ENCODE results near the gene DNAL1. TPM values are rescaled to one million over a fixed set of nuclear protein-coding genes. Genes with fewer than 3 reads are reported as not detected.
A peak's percentile ranks its signal among the peaks of the same experiment; 100 is the strongest.

The DNAL1 gene
- total RNA-seq, 1 experiment from 2014 or later: 17.3 TPM

- DNase-seq (ENCODE audit: low read depth): no peak
Observed at GRCh38 chr14:73742520-73743238, 97.9 kb downstream of the DNAL1 start.

GRCh38 chr14:73743431-73743931 lies 98.7 kb downstream of the DNAL1 start:
- peak; percentile 39 for DNase-seq (ENCODE audit: low read depth)

GRCh38 chr14:73744175-73744867 lies 99.5 kb downstream of the DNAL1 start:
- peak; percentile 36 for DNase-seq (ENCODE audit: low read depth)

DNA sequence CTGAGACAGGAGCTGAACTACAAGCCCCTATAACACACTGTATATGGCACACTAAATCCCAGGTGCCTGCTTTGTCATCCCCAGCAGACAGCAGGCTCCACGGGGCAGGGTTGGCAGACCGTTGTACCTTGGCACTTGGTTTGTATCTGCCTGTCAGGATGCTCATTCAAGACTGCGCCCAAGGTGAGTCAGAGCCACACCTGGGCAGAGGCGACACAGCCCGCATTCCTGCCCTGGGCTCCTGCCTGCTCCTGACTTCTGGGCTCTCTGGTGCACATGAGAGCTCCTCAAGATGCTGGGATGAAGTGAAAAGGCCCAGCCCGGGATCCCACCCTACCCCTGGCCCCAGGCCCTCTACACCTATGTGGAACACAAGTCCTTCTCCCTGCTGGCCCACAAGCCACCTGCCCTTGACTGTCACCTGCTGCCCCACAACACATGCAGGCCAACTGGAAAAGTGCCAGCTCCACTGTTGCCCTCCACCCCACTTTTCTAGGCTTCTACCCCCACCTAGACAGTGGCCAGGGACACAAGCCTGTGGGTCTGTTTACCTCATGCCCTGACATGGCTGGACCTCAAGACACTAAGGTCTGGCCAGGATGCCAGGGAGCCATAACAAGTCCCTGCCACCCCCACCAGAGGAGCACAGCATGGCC lies 100.2 kb downstream of the DNAL1 start:
- DNase-seq (ENCODE audit: low read depth): no peak

DNA sequence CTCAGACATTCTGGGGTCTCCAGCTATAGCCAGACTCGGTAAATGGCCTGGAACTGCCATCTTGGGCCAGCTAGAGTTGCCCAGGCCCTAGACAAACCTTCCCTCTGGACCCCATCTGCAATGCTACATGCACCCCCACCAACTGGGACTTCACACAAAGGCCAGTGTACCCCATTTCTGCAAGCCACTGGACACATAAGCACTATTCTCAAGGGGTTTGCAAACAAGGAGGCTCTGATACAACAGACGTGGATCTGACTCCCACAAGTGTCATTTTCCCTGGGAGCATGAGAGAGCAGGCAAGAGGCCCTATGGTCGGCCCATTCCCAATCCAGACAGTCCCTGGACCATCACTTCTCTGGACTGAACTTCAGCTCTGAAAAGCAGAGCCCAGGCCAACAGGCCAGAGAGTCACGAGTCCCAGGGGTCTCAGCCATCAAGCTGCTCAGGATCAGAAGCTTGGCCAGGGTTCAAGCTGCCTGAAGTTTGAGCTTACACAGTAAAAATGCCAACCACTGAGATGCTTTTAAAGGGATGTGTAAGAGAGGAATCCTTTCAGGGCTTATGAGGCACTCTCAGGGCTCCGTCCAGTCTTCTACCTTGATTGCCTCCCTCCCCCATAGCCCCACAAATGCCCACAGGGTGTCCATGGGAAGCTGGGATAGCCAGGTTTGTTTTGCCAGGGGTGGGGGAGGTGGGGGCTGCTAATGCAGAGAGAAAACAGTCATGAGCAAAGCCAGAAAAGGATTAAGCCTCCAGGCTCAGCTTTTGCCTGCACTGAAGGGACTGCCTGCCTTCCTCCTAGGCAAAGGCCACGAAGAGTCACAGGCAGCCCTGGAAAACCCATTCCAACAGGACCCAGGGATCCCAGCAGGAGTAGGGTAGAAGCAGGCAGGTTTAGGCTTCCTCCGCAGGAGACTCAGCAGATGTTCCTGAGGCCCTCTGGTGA lies 101.1 kb downstream of the DNAL1 start:
- no peak for DNase-seq (ENCODE audit: low read depth)

DNA sequence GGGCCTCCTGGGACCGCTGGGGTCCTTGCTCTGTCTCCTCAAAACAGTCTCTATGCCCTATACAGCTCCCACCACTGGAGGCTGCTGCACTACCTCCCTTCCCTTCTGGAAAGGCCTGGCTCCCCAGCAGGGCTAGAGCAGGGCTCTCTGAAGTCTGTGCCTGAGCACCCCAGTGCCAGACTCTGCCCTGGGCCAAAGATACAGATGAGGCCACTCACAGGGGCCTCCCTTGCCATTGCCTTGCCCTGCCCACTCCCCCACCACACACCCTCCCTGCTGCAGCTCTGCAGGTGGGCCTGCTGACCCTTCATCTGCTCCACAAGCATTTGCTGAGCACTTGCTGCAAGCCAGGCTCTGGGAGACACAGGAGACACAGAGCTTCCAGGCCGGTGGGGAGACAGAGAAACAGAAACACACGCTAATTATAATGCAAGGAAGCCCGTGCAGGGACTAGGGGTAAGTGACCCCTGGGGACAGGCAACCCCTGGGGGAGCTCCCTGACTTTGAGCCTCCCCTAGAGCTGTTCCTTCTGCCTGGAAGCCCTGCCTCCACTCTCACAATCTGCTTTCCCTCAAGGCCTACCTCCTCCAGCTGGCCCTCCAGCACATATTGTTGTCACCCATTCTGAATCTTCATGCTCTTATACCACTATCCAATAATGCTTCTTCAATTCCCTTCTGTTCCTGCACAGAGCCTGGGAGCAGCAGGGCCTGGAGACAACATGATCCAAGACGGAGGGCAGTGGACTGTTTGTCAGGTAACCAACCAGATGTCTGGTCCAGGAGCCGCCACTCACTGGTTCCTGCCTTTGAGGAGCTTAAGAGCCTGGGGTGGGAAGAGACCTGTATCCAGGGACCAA lies 102.0 kb downstream of the DNAL1 start:
- no peak for DNase-seq (ENCODE audit: low read depth)

- DNase-seq (ENCODE audit: low read depth): no peak
Observed at GRCh38 chr14:73747379-73748211, 102.8 kb downstream of the DNAL1 start.

- DNase-seq (ENCODE audit: low read depth): no peak
Observed at GRCh38 chr14:73748858-73749357, 104.1 kb downstream of the DNAL1 start.

- DNase-seq (ENCODE audit: low read depth): no peak
Observed at GRCh38 chr14:73749706-73750530, 105.1 kb downstream of the DNAL1 start.

GRCh38 chr14:73750531-73750901 lies 105.7 kb downstream of the DNAL1 start:
- DNase-seq (ENCODE audit: low read depth): no peak

GRCh38 chr14:73751157-73751691 lies 106.4 kb downstream of the DNAL1 start:
- DNase-seq (ENCODE audit: low read depth): no peak

DNA sequence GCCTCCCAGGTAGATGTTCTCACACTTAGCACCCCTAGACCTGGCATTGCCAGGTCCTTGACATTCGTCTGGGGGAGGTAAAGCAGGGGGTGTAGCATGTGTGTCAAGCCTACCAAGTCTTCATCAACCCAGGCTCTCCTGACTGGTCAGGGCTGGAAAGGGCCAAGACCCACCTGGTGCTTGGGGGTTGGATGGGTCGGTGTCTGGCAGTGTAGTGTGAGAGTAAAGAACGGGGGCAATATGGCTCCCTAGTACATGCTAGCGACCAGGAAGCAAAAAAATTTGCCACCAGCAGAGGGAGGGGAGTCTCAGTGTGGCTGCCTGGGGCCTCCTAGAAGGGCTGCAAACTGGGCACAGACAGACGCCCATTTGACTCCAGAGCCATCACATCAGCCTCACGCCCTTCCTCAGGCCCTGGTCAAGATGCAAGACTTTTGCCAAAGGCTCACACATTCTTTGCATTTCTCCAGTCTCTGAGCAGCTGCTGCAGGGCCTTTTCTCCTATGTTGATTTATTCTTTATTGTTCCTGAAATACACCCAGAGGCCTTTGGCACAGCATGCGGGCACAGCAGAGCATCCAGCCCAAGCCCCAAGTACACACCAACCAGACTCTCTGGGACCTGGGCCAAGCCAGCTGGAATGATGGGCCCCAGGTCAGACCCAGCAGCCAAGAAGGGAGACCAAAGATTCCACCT lies 107.7 kb downstream of the DNAL1 start:
- peak; percentile 94 for DNase-seq (ENCODE audit: low read depth)

Other genes with a start within 250 kb of the DNAL1 start
- 25.2 and 33.3 TPM in 2 replicates for gene NUMB, start 186.4 kb upstream of the DNAL1 start, total RNA-seq (2014; rRNA removed)
- 25.7 and 26.5 TPM in 2 replicates for gene RIOX1, start 154.1 kb upstream of the DNAL1 start, total RNA-seq (2014; rRNA removed)
- gene ACOT1, start 107.8 kb upstream of the DNAL1 start, total RNA-seq (2014; rRNA removed): 15.7 and 18.3 TPM in 2 replicates
- gene HEATR4, start 86.0 kb upstream of the DNAL1 start, total RNA-seq (2014; rRNA removed): not detected in 2 replicates
- gene ACOT2, start 75.8 kb upstream of the DNAL1 start, total RNA-seq (2014; rRNA removed): 53.0 and 54.9 TPM in 2 replicates
- gene ACOT4, start 53.1 kb upstream of the DNAL1 start, total RNA-seq (2014; rRNA removed): 0.38 and 0.69 TPM in 2 replicates
- gene ACOT6, start 32.5 kb upstream of the DNAL1 start, total RNA-seq (2014; rRNA removed): not detected in 2 replicates
- gene PNMA1, start 69.4 kb downstream of the DNAL1 start, total RNA-seq (2014; rRNA removed): 19.2 and 22.0 TPM in 2 replicates
- gene PTGR2, start 206.8 kb downstream of the DNAL1 start, total RNA-seq (2014; rRNA removed): 9.0 and 18.9 TPM in 2 replicates
- 47.5 and 52.1 TPM in 2 replicates for gene ZNF410, start 241.9 kb downstream of the DNAL1 start, total RNA-seq (2014; rRNA removed)

Measured in LHCN-M2 (cell line).